HCT116 (cell line): Measurements from ENCODE around the gene TRPV4. TPM values are rescaled to one million over a fixed set of nuclear protein-coding genes. Genes with fewer than 3 reads are reported as not detected.

Experiments used
- ATAC-seq: fragments of 200-7000 bp; cut with Tn5 transposase; 2 replicates; pipeline ENCODE4 v1.9.1; 2020; ENCODE audit warnings: mild to moderate bottlenecking, moderate library complexity
- BruUV-seq: library from RNA; stranded (reverse); fragments of 400-500 nt; replicated peaks from 2 replicates; lab custom pipeline; 2021; lab: Mats Ljungman, UMichigan
- CTCF ChIA-PET: fragments of 300-600 bp; sonication (Branson Sonifier 250); formaldehyde crosslinking; loops from one replicate; lab custom pipeline; 2021; ENCODE audit warnings: antibody characterized with exemption; lab: Charles Lee
- POLR2A ChIA-PET: fragments of 300-600, 350-600 bp; sonication (Branson Sonifier 250); formaldehyde crosslinking; loops from one replicate; lab custom pipeline; 2021; ENCODE audit warnings: antibody characterized with exemption; lab: Charles Lee
- RAD21 ChIA-PET, 2 experiments: fragments of 300-600 bp; sonication (Branson Sonifier 250); formaldehyde crosslinking; loops; one replicate each; lab custom pipeline; 2023; ENCODE audit warnings: low total read pairs in 2 of 2; ENCODE audit not compliant: uncharacterized antibody in 2 of 2, unreplicated experiment in 2 of 2, low non-redundant PET in 1 of 2; lab: Charles Lee
- DNase-seq: peaks from one replicate; pipeline ENCODE4 v3.0.0-alpha.2; 2010; ENCODE audit warnings: low read depth, low spot score
- H2AFZ ChIP-seq: fragments of 200-600 bp; shearing (Covaris generic), sonication (generic); 2 replicates; pipeline ENCODE4 v1.6.1; 2017; ENCODE audit warnings: low read depth, mixed run types, mixed read lengths, antibody characterized with exemption, low read length; ENCODE audit not compliant: poor library complexity, severe bottlenecking
- H3K27ac ChIP-seq: 2 replicates; pipeline ENCODE4 v1.5.1; 2012; ENCODE audit warnings: low read depth, low read length
- H3K27me3 ChIP-seq: fragments of 200-600 bp; sonication (generic); 2 replicates; pipeline ENCODE4 v1.6.1; 2016; ENCODE audit warnings: mixed run types, low read length, mixed read lengths; ENCODE audit not compliant: insufficient read depth
- H3K36me3 ChIP-seq, 2 experiments: fragments of 200-500 bp in 1 of 2; fragments of 200-600 bp in 1 of 2; sonication (Bioruptor generic) in 1 of 2; sonication (generic) in 1 of 2; 2 replicates each; pipeline versions ENCODE4 v1.5.1 to v1.6.1; 2014 to 2016; ENCODE audit warnings: low read length in 2 of 2, inconsistent platforms in 1 of 2, mixed read lengths in 1 of 2, mixed run types in 1 of 2; ENCODE audit not compliant: insufficient read depth in 2 of 2, control insufficient read depth in 1 of 2
- H3K4me1 ChIP-seq, 2 experiments: fragments of 200-600 bp in 1 of 2; sonication (generic) in 1 of 2; 2 replicates each; pipeline versions ENCODE4 v1.5.1 to v1.6.1; 2012 to 2017; ENCODE audit warnings: low read length in 2 of 2, inconsistent platforms in 1 of 2, mild to moderate bottlenecking in 1 of 2, mixed read lengths in 1 of 2, mixed run types in 1 of 2, moderate library complexity in 1 of 2; ENCODE audit not compliant: insufficient read depth in 2 of 2, control insufficient read depth in 1 of 2
- H3K4me2 ChIP-seq: fragments of 200-600 bp; sonication (generic); 2 replicates; pipeline ENCODE4 v1.6.1; 2017; ENCODE audit warnings: mixed run types, low read length, mixed read lengths
- H3K4me3 ChIP-seq, 2 experiments: fragments of 200-600 bp in 1 of 2; sonication (generic) in 1 of 2; replicated peaks in 1 of 2; 2 replicates each; pipeline ENCODE4 v1.5.1; 2011 to 2016; ENCODE audit warnings: low read length in 2 of 2, control low read depth in 1 of 2, low read depth in 1 of 2, mild to moderate bottlenecking in 1 of 2, mixed read lengths in 1 of 2, mixed run types in 1 of 2
- H3K79me2 ChIP-seq: fragments of 200-600 bp; sonication (generic); 2 replicates; pipeline ENCODE4 v1.6.1; 2017; ENCODE audit warnings: mild to moderate bottlenecking, mixed run types, low read length, moderate library complexity, mixed read lengths; ENCODE audit not compliant: insufficient read depth
- H3K9ac ChIP-seq: fragments of 200-600 bp; sonication (generic); 2 replicates; pipeline ENCODE4 v1.6.1; 2016; ENCODE audit warnings: low read length, mixed read lengths
- H3K9me2 ChIP-seq: fragments of 200-600 bp; sonication (generic), shearing (Covaris generic); 2 replicates; pipeline ENCODE4 v1.6.1; 2017; ENCODE audit warnings: mixed run types, mild to moderate bottlenecking, moderate library complexity; ENCODE audit not compliant: insufficient read depth
- H3K9me3 ChIP-seq, 2 experiments: fragments of 200-500 bp in 1 of 2; fragments of 200-600 bp in 1 of 2; sonication (Bioruptor generic) in 1 of 2; sonication (generic) in 1 of 2; 2 replicates each; pipeline ENCODE4 v1.6.1; 2014 to 2017; ENCODE audit warnings: low read length in 2 of 2, mixed read lengths in 2 of 2, inconsistent platforms in 1 of 2, low read depth in 1 of 2, mild to moderate bottlenecking in 1 of 2, mixed run types in 1 of 2, moderate library complexity in 1 of 2; ENCODE audit not compliant: control insufficient read depth in 1 of 2, insufficient read depth in 1 of 2
- H4K20me1 ChIP-seq: fragments of 200-600 bp; sonication (generic), shearing (Covaris generic); 2 replicates; pipeline ENCODE4 v1.6.1; 2017; ENCODE audit warnings: mixed run types, mild to moderate bottlenecking, moderate library complexity; ENCODE audit not compliant: insufficient read depth
- ELF1 ChIP-seq: IDR thresholded peaks from 2 replicates; pipeline ENCODE4 v1.6.1; 2012; ENCODE audit warnings: low read depth, borderline replicate concordance
- REST ChIP-seq: IDR thresholded peaks from 2 replicates; pipeline ENCODE4 v1.6.1; 2012; ENCODE audit warnings: low read depth
- TCF7L2 ChIP-seq: IDR thresholded peaks from 2 replicates; pipeline ENCODE4 v1.7.0; 2011; ENCODE audit warnings: borderline replicate concordance, inconsistent platforms; ENCODE audit not compliant: insufficient read depth, insufficient read length; ENCODE audit errors: extremely low read depth
- ZBTB33 ChIP-seq: IDR thresholded peaks from 2 replicates; pipeline ENCODE4 v1.6.1; 2011; ENCODE audit warnings: mild to moderate bottlenecking, low read length, moderate library complexity; ENCODE audit not compliant: insufficient replicate concordance; ENCODE audit errors: extremely low read depth
- ZNF274 ChIP-seq: fragments of 200-500 bp; sonication (Bioruptor generic); IDR thresholded peaks from 2 replicates; pipeline ENCODE4 v1.6.1; 2014; ENCODE audit warnings: mild to moderate bottlenecking, low read depth, low read length, inconsistent platforms
- intact Hi-C: fragments of 100-400 bp; cut with micrococcal nuclease; formaldehyde crosslinking; loops from 2 replicates; pipeline ENCODE4 v1.10.0; 2022
- total RNA-seq: library from RNA; stranded (reverse); gene quantifications from one replicate; pipeline ENCODE4 v1.2.1, GENCODE V29; 2021; ENCODE audit not compliant: unreplicated experiment

The TRPV4 gene
- total RNA-seq, 1 experiment from 2014 or later: 0.54 TPM

- CTCF ChIA-PET: no interaction called here
- intact Hi-C loops: no loop called here
- H3K9me3 ChIP-seq: peaks cover 0 to 5% of the 10 kb centered on the region in 2 experiments; a peak in 1 of 4 replicates
- H3K27ac ChIP-seq: no peak overlapping the region
- POLR2A ChIA-PET: no interaction called here
- no peaks in the 10 kb centered on the region for H3K79me2 ChIP-seq
- no peak overlapping the region for H3K4me3 ChIP-seq
- no peak overlapping the region for H2AFZ ChIP-seq
- RAD21 ChIA-PET: no interaction called here
- DNase-seq (no peak), ATAC-seq (no peak)
- no peaks in the 10 kb centered on the region for H3K4me1 ChIP-seq
- TF ChIP-seq TCF7L2 (no peak), ZBTB33 (no peak), ELF1 (no peak), ZNF274 (no peak), REST (no peak)
- H4K20me1 ChIP-seq: no peaks in the 10 kb centered on the region
- BruUV-seq: no TSS peak
- H3K9me2 ChIP-seq: no peaks in the 10 kb centered on the region
- no peak overlapping the region for H3K9ac ChIP-seq
- no peaks in the 10 kb centered on the region for H3K36me3 ChIP-seq
- H3K4me2 ChIP-seq: no peak overlapping the region
- H3K27me3 ChIP-seq: no peaks in the 10 kb centered on the region
Measured at GRCh38 chr12:109752117-109753053, 80.8 kb downstream of the TRPV4 start.
